ENCODE results near the gene CRYGB. TPM values are rescaled to one million over a fixed set of nuclear protein-coding genes. Genes with fewer than 3 reads are reported as not detected.
A peak's percentile ranks its signal among the peaks of the same experiment; 100 is the strongest.
"Not testable (repeated sequence)": the region's sequence is repeated elsewhere in the genome, so short reads cannot be mapped to it uniquely, and the experiment has no call there.

The CRYGB gene
- total RNA-seq, 1 experiment from 2014 or later = not detected

DNA sequence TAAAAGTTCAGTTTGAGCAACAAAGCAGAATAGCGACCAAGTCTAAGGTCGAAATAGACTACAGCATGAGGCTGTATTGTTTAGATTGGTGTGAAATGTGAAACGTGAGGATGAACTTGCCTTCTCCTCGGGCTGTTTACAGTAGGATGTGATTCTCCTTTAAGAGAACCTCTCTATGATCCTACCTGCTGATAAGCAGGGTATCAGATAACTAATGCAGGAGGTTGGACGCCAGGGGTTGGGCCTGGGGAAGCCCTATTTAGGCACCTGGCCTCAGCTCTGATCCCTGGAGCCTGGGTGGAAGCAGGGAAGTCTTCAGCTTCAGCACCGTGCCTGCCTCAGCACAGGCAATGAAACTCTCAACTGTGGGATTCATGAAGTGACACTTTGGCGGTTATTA lies 33.0 kb downstream of the CRYGB start:
- DNase-seq (ENCODE audit: low spot score) = no peak

DNA sequence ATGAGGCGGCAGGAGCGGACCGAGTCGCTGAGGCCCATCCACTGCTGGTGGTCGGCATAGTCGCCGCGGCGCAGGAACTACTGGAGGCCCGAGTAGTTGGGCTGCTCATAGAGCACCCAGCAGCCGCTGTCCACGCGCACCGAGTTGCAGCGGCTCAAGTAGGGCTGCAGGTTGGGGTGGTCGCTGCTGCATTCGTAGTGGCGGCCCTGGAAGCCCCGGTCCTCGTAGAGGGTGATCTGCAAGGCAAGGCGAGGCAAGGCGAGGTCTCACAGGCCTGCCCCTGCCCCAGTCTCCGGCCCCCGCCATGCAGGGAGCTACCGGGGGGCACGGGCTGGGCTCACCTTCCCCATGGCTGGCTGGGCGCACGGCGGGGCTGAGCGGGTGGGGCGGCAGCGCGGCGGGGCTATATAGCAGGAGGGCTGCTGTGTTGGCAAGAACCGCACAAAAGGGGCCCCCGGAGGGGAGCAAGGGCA lies 33.6 kb downstream of the CRYGB start:
- not testable (repeated sequence) for DNase-seq (ENCODE audit: low spot score)

DNA sequence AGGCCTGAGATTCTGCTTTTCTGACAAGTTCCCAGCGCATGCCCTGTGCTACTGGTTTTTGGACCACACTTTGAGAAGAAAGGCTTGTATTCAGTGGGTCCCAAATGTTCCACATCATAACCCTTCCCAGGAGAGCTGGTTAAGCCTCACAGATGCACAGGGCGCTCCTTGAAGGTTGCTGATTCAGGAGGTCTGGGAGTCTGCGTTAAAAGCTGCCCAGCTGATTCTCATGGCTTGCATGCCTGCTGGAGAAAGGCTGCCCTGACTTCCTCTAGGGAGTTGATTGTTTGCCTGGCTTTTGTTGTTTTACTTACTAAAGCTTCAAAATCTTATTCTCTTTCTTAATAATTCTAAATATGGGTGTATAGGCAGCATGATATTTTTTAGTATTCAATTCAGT lies 42.3 kb downstream of the CRYGB start:
- DNase-seq (ENCODE audit: low spot score) = no peak

DNA sequence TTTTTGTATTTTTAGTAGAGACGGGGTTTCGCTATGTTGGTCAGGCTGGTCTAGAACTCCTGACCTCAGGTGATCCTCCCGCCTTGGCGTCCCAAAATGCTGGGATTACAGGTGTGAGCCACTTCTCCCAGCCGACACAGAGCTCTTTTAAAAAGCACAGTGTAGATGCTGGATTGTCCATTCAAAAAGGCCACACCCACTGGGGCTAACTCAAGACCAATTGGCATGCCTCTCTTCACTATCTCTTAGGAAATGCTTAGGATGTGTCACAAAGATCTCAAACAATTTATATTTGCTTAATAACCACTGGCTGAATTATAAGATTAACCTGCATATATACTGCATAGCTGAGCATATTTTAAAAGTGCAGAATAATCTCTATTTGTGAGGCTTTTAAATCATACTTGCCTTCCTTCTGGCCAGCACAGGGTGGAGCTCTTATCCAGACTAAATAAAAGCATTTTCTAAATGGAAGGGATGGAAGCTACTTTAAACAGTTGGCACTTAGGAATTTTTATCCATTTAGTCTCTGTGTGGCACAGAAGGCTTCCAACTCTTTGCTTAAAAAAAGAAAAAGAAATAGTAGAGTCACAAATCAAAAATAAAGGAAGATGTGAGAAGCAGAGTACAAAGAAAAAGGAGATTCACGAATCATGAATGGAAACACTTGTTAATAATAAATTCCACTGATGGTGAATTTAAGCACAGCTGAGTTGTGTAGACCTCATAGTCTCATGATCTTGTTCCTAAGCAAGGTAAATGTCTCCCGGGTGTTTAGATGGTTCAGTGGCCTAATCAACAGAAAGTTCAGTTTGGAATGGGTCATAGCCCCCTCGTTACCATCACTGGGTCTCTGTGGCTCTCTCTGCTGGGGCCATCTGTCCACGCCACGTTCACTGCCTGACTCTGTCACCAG lies 44.0 kb downstream of the CRYGB start:
- DNase-seq (ENCODE audit: low spot score) = peak; percentile 24

DNA sequence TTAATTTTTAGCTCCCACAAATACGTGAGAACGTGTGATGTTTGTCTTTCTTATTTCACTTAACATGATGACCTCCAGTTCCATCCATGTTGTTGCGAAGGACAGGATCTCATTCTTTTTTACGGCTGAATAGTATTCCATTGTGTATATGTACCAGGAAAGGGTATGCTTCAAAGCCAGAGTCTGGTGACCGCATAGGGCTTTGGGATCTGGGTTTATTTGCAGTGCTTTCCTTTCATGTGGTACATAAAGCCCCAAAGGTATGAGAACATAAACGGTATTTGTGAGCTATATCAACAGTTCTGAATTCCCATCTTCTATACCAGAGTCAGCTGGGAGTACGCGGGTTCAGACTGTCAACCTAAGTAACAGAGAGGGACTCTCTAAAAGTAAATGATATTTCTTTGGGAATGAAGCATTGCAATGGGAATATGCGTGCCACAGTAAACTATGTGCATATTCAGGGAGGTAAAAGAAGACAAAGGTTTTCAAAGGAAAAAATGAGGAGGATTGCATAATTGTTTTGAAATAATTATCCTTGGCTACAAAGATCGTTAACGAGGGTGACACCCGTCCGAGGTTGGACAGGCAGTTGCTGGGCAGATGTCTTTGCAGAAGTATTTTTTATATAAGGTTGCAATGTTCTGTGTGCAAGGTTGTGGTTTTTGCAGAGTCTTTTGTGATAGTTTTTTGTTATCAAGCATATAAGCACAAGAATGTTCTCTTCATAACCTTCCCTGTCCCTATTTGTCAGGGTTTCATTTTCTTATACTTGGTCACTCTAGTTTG lies 46.1 kb downstream of the CRYGB start:
- DNase-seq (ENCODE audit: low spot score) = no peak

DNA sequence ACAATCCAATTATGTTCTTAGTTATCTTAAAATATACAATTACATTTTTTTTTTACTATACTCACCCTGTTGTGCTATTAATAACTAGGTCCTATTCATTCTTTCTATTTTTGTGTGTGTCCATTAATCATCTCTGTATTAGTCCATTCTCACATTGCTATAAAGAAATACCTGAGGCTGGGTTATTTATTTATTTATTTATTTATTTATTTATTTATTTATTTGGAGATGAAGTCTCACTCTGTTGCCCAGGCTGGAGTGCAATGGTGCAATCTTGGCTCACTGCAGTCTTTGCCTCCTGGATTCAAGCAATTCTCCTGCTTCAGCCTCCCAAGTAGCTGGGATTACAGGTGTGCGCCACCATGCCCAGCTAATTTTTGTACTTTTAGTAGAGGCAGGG lies 47.3 kb downstream of the CRYGB start:
- DNase-seq (ENCODE audit: low spot score) = not testable (repeated sequence)

DNA sequence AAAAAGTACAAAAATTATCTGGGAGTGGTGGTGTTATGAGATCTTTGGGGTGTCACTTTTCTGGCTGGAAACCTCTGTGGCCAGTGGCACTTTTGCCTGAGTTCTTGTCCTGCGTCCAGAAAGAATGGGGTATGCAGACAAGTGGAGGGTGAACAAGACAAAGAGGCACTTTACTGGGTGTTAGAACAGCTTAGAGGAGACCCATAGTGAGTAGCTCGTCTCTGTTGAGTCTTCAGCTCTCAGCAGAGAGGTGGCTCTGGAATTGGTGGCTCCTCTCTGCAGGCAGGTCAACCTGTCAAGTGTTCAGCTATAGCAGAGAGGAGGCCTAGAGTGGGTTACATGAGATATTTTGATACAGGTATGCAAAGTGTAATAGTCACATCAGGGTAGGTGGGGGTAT lies 47.7 kb downstream of the CRYGB start:
- no peak for DNase-seq (ENCODE audit: low spot score)

DNA sequence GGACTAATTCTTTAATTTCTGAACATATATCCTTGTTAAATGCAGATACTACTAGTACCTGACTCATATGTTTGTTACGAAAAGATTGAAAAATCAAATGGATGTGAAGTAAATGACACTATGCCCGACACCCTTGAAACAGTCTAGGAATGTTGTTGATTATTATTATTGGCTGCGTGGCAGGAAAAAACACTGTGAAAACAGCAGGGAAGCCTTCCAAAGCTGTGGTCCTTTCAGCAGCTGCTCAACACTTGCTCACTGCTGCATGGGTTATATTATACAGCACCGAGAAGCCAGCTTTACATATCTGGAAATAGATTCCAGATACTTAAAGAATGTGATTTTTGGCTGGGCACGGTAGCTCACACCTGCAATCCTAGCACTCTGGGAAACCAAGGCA lies 48.2 kb downstream of the CRYGB start:
- no peak for DNase-seq (ENCODE audit: low spot score)

DNA sequence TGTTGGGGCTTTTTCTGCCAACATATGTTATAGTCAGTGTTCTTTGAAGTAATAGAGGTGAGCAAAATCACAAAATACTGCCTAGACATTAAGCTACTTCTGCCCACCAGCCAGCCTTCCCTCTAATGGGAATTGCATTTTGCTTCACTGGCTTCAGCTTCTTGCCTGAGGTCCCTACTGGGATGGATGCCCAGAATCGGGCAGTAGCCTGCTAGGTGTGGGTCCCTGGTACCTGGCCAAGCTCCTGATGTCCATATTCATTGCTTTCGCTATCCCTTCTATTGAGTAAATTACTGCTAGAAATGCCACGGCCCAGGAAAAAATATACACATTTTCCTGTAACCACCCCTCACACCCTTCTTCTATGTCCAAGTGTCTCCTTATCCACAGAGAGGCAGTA lies 48.6 kb downstream of the CRYGB start:
- no peak for DNase-seq (ENCODE audit: low spot score)

DNA sequence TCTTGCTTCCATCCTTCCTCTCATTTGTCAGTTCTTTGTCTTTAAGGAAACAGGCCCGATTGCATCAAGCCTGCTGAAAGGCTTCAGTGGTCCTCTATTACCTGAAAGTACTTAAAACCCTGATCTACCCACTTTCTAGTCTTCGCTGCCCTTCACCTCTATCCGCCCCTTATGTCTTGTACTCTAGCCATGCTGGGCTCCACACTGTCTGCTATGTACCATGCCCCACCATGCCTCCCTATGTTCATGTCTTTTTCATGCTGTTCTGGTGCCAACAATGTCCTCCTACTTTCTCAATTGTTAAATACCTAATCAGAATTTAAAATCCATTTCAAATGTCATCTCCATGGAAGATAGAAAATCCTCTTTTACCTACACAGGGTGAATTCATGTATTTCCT lies 49.9 kb downstream of the CRYGB start:
- DNase-seq (ENCODE audit: low spot score) = no peak

DNA sequence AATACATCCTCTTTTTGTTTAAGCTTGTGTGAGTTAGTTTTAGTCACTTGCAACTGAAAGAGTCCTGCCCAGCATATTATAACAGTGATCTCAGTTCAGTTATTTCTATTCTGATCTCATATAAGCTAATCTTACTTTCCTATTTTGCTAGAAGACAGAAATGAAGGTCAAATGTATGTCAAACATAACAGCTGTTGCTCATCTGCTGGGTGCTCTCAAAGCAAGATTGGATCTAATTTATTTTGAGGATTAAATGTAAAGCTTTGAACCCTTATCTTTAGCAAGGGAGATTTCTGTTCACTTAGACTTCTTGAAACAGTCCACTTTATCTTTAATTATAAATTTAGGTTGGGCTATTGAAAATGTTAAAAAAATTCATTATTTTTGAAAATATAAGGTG lies 52.8 kb downstream of the CRYGB start:
- no peak for DNase-seq (ENCODE audit: low spot score)

Other genes with a start within 250 kb of the CRYGB start
- 2.2 and 2.8 TPM in 2 replicates for gene PLEKHM3, start 120.6 kb downstream of the CRYGB start, total RNA-seq (2014; rRNA removed; shearing (Covaris generic))
- not detected in 2 replicates for gene CRYGD, start 21.6 kb downstream of the CRYGB start, total RNA-seq (2014; rRNA removed; shearing (Covaris generic))
- not detected in 2 replicates for gene CRYGC, start 16.3 kb downstream of the CRYGB start, total RNA-seq (2014; rRNA removed; shearing (Covaris generic))
- not detected in 2 replicates for gene CRYGA, start 17.4 kb upstream of the CRYGB start, total RNA-seq (2014; rRNA removed; shearing (Covaris generic))
- not detected in 2 replicates for gene C2orf80, start 43.9 kb upstream of the CRYGB start, total RNA-seq (2014; rRNA removed; shearing (Covaris generic))
- 230 and 259 TPM in 2 replicates for gene IDH1, start 108.9 kb upstream of the CRYGB start, total RNA-seq (2014; rRNA removed; shearing (Covaris generic))
- gene PIKFYVE, start 120.1 kb upstream of the CRYGB start, total RNA-seq (2014; rRNA removed; shearing (Covaris generic)) = 11.8 and 16.0 TPM in 2 replicates